ENCODE results near the gene MT1X. TPM values are rescaled to one million over a fixed set of nuclear protein-coding genes. Genes with fewer than 3 reads are reported as not detected.
"Not testable (repeated sequence)": the region's sequence is repeated elsewhere in the genome, so short reads cannot be mapped to it uniquely, and the experiment has no call there.

Gene MT1X
- polyA plus RNA-seq, 2 of the 4 experiments (the other 2 are of a cell fraction), result 44.0 to 131 TPM

GRCh38 chr16:56672761-56673536, 9.3 kb upstream of the MT1X start:
- ATAC-seq (no peak), FAIRE-seq (no peak), DNase-seq (ENCODE audit: low read depth in 1 of 2, low spot score in 1 of 2) (no peak)
- TF ChIP-seq CEBPB (IDR thresholded peaks at IDR 0.05) (0 out of 4 replicates have a peak, but pooled peaks of 1 of the 2 experiments have one; percentile 25), JUN (IDR thresholded peaks at IDR 0.05) (no peak)
- Histone ChIP-seq H3K4me1 (no peaks in the 10 kb centered on the region), H3K27ac (no peak overlapping the region), H3K9me3 (no peaks in the 10 kb centered on the region), H3K4me2 (no peak overlapping the region), H3K4me3 (no peak overlapping the region)
- ChIA-PET POLR2A (no interaction called here), CTCF (interaction anchor here (0.8 to 4.9 kb wide), 16 partner anchors 10 to 239 kb away, joined by 3 to 51 read pairs (median 6); partner anchors contain the start of genes MT1F, MT1X and MT2A)
- WGBS (ENCODE audit: missing lambda C conversion rate), result 76% methylated on average over 11 of the region's 11 CpGs

DNA sequence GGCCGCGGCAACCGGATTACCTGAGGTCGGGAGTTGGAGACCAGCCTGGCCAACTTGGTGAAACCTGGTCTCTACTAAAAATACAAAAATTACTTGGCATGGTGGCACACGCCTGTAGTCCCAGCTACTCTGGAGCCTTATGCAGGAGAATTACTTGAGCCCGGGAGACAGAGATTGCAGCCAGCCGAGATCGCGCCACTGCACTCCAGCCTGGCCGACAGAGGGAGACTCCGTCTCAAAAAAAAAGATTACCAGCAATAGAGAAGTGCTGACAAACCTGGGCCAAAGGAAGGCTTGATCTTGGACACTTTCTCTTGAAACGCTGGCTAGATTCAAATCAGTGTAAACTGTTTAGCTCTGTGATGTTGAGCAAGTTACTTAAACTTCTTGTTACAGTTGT, 8.3 kb upstream of the MT1X start:
- FAIRE-seq (no peak), ATAC-seq (peak; percentile 73 to 89; a peak in 5 of 6 replicates), DNase-seq (ENCODE audit: low read depth in 1 of 2, low spot score in 1 of 2) (peak in 1 of 2 experiments; percentile 54)
- H3K4me3 ChIP-seq, result no peak overlapping the region
- no peaks in the 10 kb centered on the region for H3K9me3 ChIP-seq
- ChIA-PET POLR2A (no interaction called here), CTCF (interaction anchor here (0.7 to 4.9 kb wide), 22 partner anchors 9 to 270 kb away, joined by 3 to 51 read pairs (median 4); partner anchors contain the start of genes MT1E, MT1X and MT2A)
- no peaks in the 10 kb centered on the region for H3K4me1 ChIP-seq
- TF ChIP-seq NFE2L2 (conservative IDR thresholded peaks at IDR 0.05; ENCODE audit: low read length) (no peak), CTCF (IDR thresholded peaks at IDR 0.05) (peak; percentile 53), CBX2 (IDR thresholded peaks at IDR 0.05; ENCODE audit: borderline replicate concordance, low read depth) (no peak), POLR2AphosphoS2 (conservative IDR thresholded peaks at IDR 0.05; ENCODE audit: low read length) (no peak), SMC3 (IDR thresholded peaks at IDR 0.05) (peak; percentile 79), POLR2A (IDR thresholded peaks at IDR 0.05; ENCODE audit: low read length) (no peak), HEYL (CRISPR knock-in tag; IDR thresholded peaks at IDR 0.05) (no peak), RAD21 (conservative IDR thresholded peaks at IDR 0.05 in 1 of 2, IDR thresholded peaks at IDR 0.05 in 1 of 2) (peak; percentile 70 to 77)
- no peak overlapping the region for H3K4me2 ChIP-seq
- 49% methylated on average over 12 of the region's 12 CpGs for WGBS (ENCODE audit: missing lambda C conversion rate)
- H3K27ac ChIP-seq, result no peak overlapping the region

GRCh38 chr16:56674570-56674969, 7.7 kb upstream of the MT1X start:
- H3K4me1 ChIP-seq; ATAC-seq; H3K4me3 ChIP-seq; H3K27ac ChIP-seq; POLR2A ChIA-PET; H3K9me3 ChIP-seq; FAIRE-seq; H3K4me2 ChIP-seq; DNase-seq (ENCODE audit: low read depth in 1 of 2, low spot score in 1 of 2): not testable (repeated sequence)
- 76% methylated on average over 6 of the region's 6 CpGs for WGBS (ENCODE audit: missing lambda C conversion rate)
- CTCF ChIA-PET, result interaction anchor here (0.7 to 4.9 kb wide), 16 partner anchors 9 to 269 kb away, joined by 3 to 51 read pairs (median 4); partner anchors contain the start of genes MT1E and MT1X

DNA sequence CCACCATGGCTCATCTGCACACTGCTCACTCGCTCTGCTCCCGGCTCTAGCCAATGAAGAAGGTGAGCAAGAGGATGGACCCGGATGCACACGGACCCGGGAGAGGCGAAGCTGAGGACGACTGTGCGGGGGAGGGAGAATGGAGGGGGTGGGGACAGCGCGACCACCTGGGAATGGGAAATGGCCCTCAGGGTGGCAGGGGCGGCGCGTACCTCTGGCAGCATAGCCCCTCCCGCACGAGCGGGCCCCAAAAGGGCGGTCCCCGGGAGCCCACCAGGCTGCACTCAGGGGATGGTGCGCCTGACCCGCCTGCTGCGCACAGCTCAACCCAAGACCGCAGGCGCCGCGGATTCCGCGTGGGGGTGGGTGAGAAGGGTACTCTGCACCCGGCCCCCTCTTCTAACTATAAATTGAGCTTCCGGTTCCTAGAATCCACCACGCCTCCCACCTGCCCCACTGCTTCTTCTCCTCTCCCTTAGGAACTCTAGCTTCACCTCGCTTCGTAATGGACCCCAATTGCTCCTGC, 6.5 kb upstream of the MT1X start:
- CTCF ChIA-PET, result interaction anchor here (0.7 to 4.3 kb wide), 4 partner anchors 10 to 72 kb away, joined by 3 to 33 read pairs (median 4); no protein-coding TSS in a partner anchor
- no peak overlapping the region for H3K4me3 ChIP-seq
- POLR2A ChIA-PET, result no interaction called here

More for the DNA sequence above, 6.5 kb upstream of the MT1X start:
- Histone ChIP-seq H3K27ac (no peak overlapping the region), H3K9me3 (no peaks in the 10 kb centered on the region), H3K4me2 (no peak overlapping the region), H3K4me1 (no peaks in the 10 kb centered on the region)
- FAIRE-seq (no peak), ATAC-seq (no peak), DNase-seq (ENCODE audit: low read depth in 1 of 2, low spot score in 1 of 2) (no peak)
- whole genome bisulfite sequencing (ENCODE audit: missing lambda C conversion rate), result 92% methylated on average over 24 of the region's 32 CpGs
- no peak for TF ChIP-seq ESRRA (IDR thresholded peaks at IDR 0.05; ENCODE audit: borderline replicate concordance, low read length)
- TF ChIP-seq RFX5 (IDR thresholded peaks at IDR 0.05), result no peak
- no peak for TF ChIP-seq ZNF302 (CRISPR knock-in tag; IDR thresholded peaks at IDR 0.05)
- no peak for TF ChIP-seq GATA3 (IDR thresholded peaks at IDR 0.05; ENCODE audit: borderline replicate concordance)
- TF ChIP-seq KDM1A (IDR thresholded peaks at IDR 0.05; ENCODE audit: low read depth), result no peak
- TF ChIP-seq EHF (CRISPR knock-in tag; IDR thresholded peaks at IDR 0.05), result no peak
- TF ChIP-seq RARB (CRISPR knock-in tag; IDR thresholded peaks at IDR 0.05), result no peak
- no peak for TF ChIP-seq JUNB (IDR thresholded peaks at IDR 0.05)
- TF ChIP-seq MAFK (IDR thresholded peaks at IDR 0.05; ENCODE audit: partially characterized antibody), result no peak
